Activated CD8-positive, alpha-beta memory T cell treated with anti-CD3 and anti-CD28 coated beads for 48 hours (primary cell): Measurements from ENCODE around the gene FAM174B.

Experiments
- DNase-seq, 3 experiments: peaks; one replicate each; pipeline ENCODE4 v3.0.0-alpha.2; 2020; ENCODE audit warnings: low read depth in 2 of 3, low spot score in 2 of 3

Gene FAM174B

GRCh38 chr15:92643849-92644815 lies 11.4 kb downstream of the FAM174B start:
- no peak for DNase-seq

DNA sequence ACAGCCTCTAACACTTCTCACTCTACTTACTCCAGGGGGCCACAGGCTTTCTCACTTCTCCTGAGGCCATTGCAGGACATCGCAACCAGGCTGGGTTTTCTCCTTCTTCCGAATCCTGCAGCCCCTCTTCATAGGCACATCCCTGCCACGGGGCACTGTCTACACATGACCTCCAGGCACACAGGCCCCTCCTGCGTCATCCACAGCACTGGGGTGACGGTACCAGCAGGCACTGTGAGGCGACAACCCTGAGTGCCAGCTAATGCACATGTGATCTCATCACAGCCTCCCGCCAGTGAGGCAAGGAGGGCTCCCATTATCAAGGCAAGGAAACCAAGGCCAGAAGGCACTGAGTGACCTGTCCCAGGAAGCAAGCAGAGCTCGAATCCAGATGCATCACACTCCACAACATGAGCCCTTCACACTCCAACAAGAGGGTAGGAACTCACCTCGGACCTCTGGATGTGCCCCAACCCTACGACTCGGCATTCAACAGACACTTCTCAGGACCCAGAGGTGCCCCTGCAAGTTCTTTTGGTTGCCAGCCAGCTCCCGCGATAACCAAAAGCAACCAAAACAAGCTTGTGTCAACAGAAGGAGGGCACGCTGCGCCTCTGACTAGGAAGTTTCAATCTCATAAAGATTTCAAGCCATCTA lies 16.7 kb downstream of the FAM174B start:
- no peak for DNase-seq

DNA sequence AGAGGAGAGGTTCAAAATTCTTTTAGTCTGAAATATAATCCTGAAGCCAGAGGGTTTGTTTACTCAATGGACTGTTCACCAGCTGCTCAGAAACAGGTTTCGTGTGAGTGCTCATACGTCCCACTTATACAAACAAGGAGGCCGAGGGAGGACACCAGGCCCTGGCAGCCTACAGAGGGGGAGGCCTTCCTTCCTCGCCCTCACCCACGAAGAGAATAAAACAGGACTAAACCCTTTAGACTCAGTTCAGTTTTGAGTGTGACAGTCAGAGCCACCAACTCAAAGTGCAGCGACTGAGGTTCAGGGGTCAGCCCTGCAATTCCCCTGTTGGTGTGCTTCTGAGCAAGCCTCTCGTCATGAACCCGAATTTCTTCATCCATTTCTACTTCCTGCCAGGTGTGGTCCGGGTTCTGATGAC lies 17.3 kb downstream of the FAM174B start:
- no peak for DNase-seq

DNA sequence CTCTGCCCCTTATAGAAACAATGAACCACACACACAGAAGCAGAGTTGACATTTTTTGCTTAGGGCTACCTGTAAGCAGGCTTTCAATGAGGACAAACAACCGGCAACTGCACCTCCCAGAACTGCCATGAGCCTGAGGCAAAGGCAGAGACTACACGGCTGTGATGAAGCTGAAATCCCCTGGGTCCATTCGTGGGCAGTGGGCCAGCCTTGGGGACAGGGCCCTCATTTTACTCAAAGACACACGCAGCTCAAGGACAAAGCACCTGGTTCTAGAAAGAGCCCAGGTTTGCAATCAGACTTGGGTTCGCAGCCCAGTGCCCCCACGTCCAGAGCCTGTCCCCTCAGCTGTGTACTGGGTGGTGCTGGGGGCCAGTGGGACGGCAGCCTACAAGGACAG lies 17.9 kb downstream of the FAM174B start:
- no peak for DNase-seq

DNA sequence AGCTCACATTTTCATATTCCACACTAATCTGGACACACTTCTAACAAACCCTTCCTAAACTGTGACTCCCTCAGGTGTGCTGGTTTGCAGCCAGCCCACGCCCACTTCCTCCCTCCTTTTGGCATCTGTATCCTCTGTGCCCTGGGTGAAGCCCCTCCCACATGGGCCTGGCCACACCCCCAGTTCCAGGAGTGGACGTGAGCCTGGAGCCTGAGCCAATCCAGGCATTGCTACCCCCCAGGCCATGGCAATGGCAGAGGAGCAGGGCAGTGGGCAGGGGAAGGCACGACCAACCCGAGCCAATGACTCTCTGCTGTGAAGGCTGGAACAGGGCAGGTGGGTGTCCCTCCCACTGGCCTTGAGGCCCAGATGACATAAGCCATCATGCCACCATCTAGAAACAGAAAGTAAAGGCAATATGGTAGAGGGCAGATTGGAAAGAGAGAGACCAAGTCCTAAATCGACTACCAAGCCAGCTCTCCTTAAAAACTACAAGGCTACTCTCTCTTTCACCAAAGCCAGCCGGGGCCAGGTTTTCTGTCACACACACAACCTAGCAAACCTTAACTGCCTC lies 18.6 kb downstream of the FAM174B start:
- DNase-seq: no peak

GRCh38 chr15:92636401-92636907 lies 19.1 kb downstream of the FAM174B start:
- DNase-seq: no peak

DNA sequence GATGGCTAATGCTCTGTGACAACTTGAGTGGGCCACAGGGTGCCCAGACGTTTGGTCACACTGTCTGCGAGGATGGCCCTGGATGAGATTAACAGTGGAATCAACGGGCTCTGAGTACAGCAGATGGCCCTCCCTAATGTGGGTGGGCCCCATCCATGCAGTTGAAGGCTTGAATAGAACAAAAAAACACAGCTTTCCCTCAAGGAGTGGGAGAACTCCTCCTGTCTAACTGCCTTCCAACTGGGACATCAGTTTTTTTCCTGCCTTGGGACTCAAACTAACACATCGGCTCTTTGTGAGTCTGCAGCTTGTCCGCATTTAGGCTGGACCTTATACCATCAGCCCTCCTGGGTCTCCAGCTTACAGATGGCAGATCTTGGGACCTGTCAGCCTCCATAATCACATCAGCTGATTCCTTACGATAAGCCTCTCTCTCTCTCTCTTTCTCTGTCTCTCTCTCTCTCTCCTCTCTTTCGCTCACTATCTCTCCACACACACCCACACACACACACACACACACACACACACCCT lies 20.8 kb downstream of the FAM174B start:
- DNase-seq: no peak

- no peak for DNase-seq
Measured at GRCh38 chr15:92634060-92634459, 21.5 kb downstream of the FAM174B start.

DNA sequence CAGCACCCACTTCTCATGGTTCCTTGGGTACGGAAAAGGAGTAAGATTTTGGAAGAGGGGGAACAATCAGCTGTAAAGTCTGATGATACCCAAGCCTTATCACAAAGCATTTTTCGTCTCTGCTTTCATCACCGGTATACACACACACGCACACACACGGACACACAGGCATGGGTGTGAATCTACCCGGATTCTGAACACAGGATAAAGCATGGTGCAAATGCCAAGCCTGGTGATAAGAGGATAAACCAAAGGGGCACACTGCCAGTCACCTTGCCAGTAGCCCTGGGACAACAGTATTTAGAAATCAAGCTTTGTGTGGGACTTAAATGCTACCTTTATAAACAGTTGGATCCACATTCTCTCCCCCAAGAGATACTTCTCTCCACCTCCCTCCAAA lies 22.2 kb downstream of the FAM174B start:
- DNase-seq: no peak

- DNase-seq: no peak
Measured at GRCh38 chr15:92633001-92633400, 22.6 kb downstream of the FAM174B start.

DNA sequence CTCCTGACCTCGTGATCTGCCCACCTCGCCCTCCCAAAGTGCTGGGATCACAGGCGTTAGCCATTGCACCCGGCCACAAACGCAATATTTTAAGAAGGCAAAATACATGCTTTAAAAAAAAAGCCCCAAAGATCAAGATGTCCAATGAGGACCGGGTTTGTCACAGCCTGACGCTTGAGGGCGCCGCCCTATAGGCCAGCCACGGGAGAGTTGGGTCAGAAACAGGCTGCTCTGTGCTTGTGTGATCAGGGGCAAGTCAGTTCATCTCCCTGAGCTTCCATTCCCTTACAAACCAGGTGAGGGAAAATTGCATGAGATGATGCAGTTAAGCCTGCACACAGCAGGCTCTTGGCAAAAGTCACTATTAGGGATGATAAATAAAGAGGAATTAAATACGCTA lies 23.9 kb downstream of the FAM174B start:
- no peak for DNase-seq

- DNase-seq: no peak
Measured at GRCh38 chr15:92629975-92630626, 25.5 kb downstream of the FAM174B start.

- DNase-seq: no peak
Measured at GRCh38 chr15:92629276-92629974, 26.1 kb downstream of the FAM174B start.

DNA sequence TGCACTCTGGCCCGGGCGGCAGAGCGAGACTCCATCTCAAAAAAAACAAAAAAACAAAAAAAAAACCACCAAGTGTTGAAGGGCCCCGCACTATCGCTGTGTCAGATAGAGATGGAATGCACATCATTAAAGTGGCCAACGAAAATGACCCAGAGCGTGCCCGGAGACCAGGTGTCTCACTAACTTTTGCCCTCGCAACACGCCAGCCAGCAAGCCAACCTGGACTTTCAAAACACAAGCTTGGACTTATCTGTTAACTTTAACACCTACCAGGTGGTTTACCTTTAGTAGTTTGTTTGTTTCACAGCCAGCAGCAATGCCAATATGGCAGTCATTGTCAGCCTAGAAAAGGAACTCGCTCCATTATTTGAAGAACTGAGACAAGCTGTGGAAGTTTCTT lies 28.6 kb downstream of the FAM174B start:
- DNase-seq: no peak

- no peak for DNase-seq
Measured at GRCh38 chr15:92625251-92625980, 30.2 kb downstream of the FAM174B start.

DNA sequence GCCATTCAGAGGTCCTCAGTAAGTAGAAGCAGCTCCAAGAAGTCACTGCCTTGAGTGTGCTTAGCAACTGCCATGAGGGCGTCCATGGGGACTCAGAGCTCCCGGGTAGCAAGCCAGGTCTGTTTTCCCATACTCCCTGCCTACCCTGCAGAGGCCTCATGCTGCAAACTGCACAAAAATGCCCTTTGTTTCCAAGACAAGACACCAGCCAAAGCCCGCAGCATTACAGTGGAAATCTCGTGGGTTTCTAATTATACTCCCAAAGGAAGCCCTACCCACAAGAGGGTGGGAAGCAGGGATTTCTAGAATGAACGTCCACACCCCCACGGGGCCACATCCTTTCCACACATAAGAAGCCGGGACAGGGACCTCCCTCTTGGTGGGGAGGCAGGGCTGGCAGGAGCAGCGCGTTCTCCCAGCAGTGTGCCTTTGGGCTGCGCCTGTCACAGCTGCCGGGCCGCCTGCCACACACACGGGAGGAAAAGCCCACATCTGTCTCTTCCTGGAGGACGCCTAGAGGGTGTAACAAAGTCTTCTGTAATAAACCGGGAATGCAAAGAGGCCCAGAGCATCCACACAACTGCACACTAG lies 31.1 kb downstream of the FAM174B start:
- no peak for DNase-seq

GRCh38 chr15:92623435-92623834 lies 32.1 kb downstream of the FAM174B start:
- DNase-seq: no peak

GRCh38 chr15:92621972-92622533 lies 33.5 kb downstream of the FAM174B start:
- DNase-seq: no peak

DNA sequence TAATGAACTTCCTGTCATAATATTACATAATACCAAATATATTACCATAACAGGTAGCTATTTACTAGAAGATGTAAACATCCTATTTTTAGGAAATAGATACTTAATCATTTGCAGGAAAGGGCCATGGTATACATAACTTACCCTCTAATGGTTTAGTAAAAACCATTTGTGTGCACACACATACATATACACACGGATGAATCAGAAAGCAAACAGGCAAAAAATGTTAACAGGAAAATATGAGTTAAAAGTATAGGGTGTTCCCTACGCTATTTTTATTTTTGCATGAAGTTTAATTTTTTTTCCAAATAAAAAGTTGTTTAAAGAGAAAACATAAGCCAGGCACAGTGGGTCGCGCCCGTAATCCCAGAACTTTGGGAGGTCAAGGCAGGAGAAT lies 34.6 kb downstream of the FAM174B start:
- no peak for DNase-seq
